Progenitor cell of endocrine pancreas (in vitro differentiated cells): ENCODE measurements around the gene NEURL1B. TPM values are rescaled to one million over a fixed set of nuclear protein-coding genes. Genes with fewer than 3 reads are reported as not detected.

Experiments used
- DNase-seq: peaks from one replicate; pipeline ENCODE4 v3.0.0; 2021; ENCODE audit warnings: low spot score; ENCODE audit not compliant: unreplicated experiment
- H3K27ac Mint-ChIP-seq: 2 replicates; pipeline ENCODE4 v1.8.0; 2021; ENCODE audit warnings: mild to moderate bottlenecking, moderate library complexity, mixed read lengths
- H3K27me3 Mint-ChIP-seq: 2 replicates; pipeline ENCODE4 v1.8.0; 2021; ENCODE audit warnings: mixed read lengths
- H3K36me3 Mint-ChIP-seq: 2 replicates; pipeline ENCODE4 v1.8.0; 2022; ENCODE audit warnings: mixed read lengths; ENCODE audit not compliant: insufficient read depth
- H3K4me1 Mint-ChIP-seq: 2 replicates; pipeline ENCODE4 v1.8.0; 2021; ENCODE audit warnings: low read depth, mixed read lengths
- H3K4me3 Mint-ChIP-seq: 2 replicates; pipeline ENCODE4 v1.8.0; 2021; ENCODE audit warnings: low read depth, mild to moderate bottlenecking, moderate library complexity, mixed read lengths
- H3K9me3 Mint-ChIP-seq: 2 replicates; pipeline ENCODE4 v1.8.0; 2021; ENCODE audit warnings: low read depth, mixed read lengths
- CTCF ChIP-seq: fragments of 200-600 bp; sonication (generic); IDR thresholded peaks from one replicate; pipeline ENCODE4 v1.5.0; 2021; ENCODE audit warnings: antibody characterized with exemption, mild to moderate bottlenecking; ENCODE audit not compliant: unreplicated experiment
- total RNA-seq: library from RNA; stranded (reverse); gene quantifications from 2 replicates; pipeline ENCODE4 v1.2.1, GENCODE V29; 2021

The NEURL1B gene
- total RNA-seq, 1 donor from 2014 or later, result 4.0 TPM

GRCh38 chr5:172617817-172618216 lies 23.2 kb upstream of the NEURL1B start:
- TF ChIP-seq CTCF, result no peak
- Mint-ChIP-seq H3K27ac (no peak overlapping the region), H3K4me1 (peaks cover 6% of the 10 kb centered on the region), H3K4me3 (no peak overlapping the region), H3K27me3 (peaks cover 39% of the 10 kb centered on the region), H3K36me3 (no peaks in the 10 kb centered on the region), H3K9me3 (peaks cover 3% of the 10 kb centered on the region)
- no peak for DNase-seq

GRCh38 chr5:172618574-172619365 lies 22.3 kb upstream of the NEURL1B start:
- H3K36me3 Mint-ChIP-seq, result no peaks in the 10 kb centered on the region
- H3K4me3 Mint-ChIP-seq, result no peak overlapping the region
- TF ChIP-seq CTCF, result no peak
- peaks cover 3% of the 10 kb centered on the region for H3K9me3 Mint-ChIP-seq
- no peak for DNase-seq
- peaks cover 6% of the 10 kb centered on the region for H3K4me1 Mint-ChIP-seq
- peaks cover 47% of the 10 kb centered on the region for H3K27me3 Mint-ChIP-seq
- no peak overlapping the region for H3K27ac Mint-ChIP-seq

GRCh38 chr5:172620506-172620905 lies 20.6 kb upstream of the NEURL1B start:
- H3K27ac Mint-ChIP-seq, result no peak overlapping the region
- no peaks in the 10 kb centered on the region for H3K36me3 Mint-ChIP-seq
- no peak for TF ChIP-seq CTCF
- H3K27me3 Mint-ChIP-seq, result peaks cover 52% of the 10 kb centered on the region
- DNase-seq, result no peak
- peaks cover 6% of the 10 kb centered on the region for H3K4me1 Mint-ChIP-seq
- no peak overlapping the region for H3K4me3 Mint-ChIP-seq
- no peaks in the 10 kb centered on the region for H3K9me3 Mint-ChIP-seq

- TF ChIP-seq CTCF, result no peak
- no peak for DNase-seq
- no peak overlapping the region for H3K4me3 Mint-ChIP-seq
- H3K27me3 Mint-ChIP-seq, result peaks cover 60% of the 10 kb centered on the region
- peaks cover 8% of the 10 kb centered on the region for H3K4me1 Mint-ChIP-seq
- no peaks in the 10 kb centered on the region for H3K9me3 Mint-ChIP-seq
- no peak overlapping the region for H3K27ac Mint-ChIP-seq
- H3K36me3 Mint-ChIP-seq, result no peaks in the 10 kb centered on the region
Measured at GRCh38 chr5:172622091-172623046, 18.7 kb upstream of the NEURL1B start.

GRCh38 chr5:172623313-172623980 lies 17.6 kb upstream of the NEURL1B start:
- DNase-seq, result no peak
- no peak overlapping the region for H3K4me3 Mint-ChIP-seq
- H3K27ac Mint-ChIP-seq, result no peak overlapping the region
- H3K9me3 Mint-ChIP-seq, result no peaks in the 10 kb centered on the region
- TF ChIP-seq CTCF, result no peak
- H3K36me3 Mint-ChIP-seq, result no peaks in the 10 kb centered on the region
- H3K4me1 Mint-ChIP-seq, result peaks cover 8% of the 10 kb centered on the region
- peaks cover 62% of the 10 kb centered on the region for H3K27me3 Mint-ChIP-seq
